HEK293T (cell line): ENCODE measurements around the gene MAFB.

Experiments
- CTCF ChIA-PET: fragments of 350-600 bp; formaldehyde crosslinking; extraction: SDS; loops from one replicate; lab custom pipeline; 2021; ENCODE audit warnings: antibody characterized with exemption, inconsistent platforms; lab: Yijun Ruan, JAX
- POLR2A ChIA-PET: fragments of 350-600 bp; formaldehyde crosslinking; extraction: SDS; loops from one replicate; lab custom pipeline; 2020; ENCODE audit warnings: antibody characterized with exemption, inconsistent platforms; lab: Yijun Ruan, JAX
- DNase-seq: peaks from one replicate; pipeline ENCODE4 v3.0.0; 2012; ENCODE audit warnings: mixed read lengths; ENCODE audit errors: extremely low spot score
- ARNT ChIP-seq: fragments of 450-650 bp; IDR thresholded peaks from 2 replicates; pipeline ENCODE4 v1.6.1; 2017; ENCODE audit warnings: mild to moderate bottlenecking
- BHLHE40 ChIP-seq: fragments of 450-650 bp; IDR thresholded peaks from 2 replicates; pipeline ENCODE4 v1.6.1; 2016; ENCODE audit warnings: mild to moderate bottlenecking, moderate library complexity, borderline replicate concordance
- CTBP1 ChIP-seq: fragments of 450-650 bp; IDR thresholded peaks from 2 replicates; pipeline ENCODE4 v1.6.1; 2016; ENCODE audit warnings: borderline replicate concordance
- ELF4 ChIP-seq: fragments of 450-650 bp; IDR thresholded peaks from 2 replicates; pipeline ENCODE4 v1.6.1; 2017; ENCODE audit warnings: antibody characterized with exemption
- FOXA1 ChIP-seq: fragments of 450-650 bp; IDR thresholded peaks from 2 replicates; pipeline ENCODE4 v1.6.1; 2016; ENCODE audit warnings: mild to moderate bottlenecking
- FOXK2 ChIP-seq: fragments of 450-650 bp; IDR thresholded peaks from 2 replicates; pipeline ENCODE4 v1.6.1; 2016; ENCODE audit warnings: mild to moderate bottlenecking
- FOXM1 ChIP-seq: fragments of 450-650 bp; IDR thresholded peaks from 2 replicates; pipeline ENCODE4 v1.6.1; 2017; ENCODE audit warnings: mild to moderate bottlenecking, borderline replicate concordance
- HDGF ChIP-seq: fragments of 450-650 bp; IDR thresholded peaks from 2 replicates; pipeline ENCODE4 v1.6.1; 2017; ENCODE audit warnings: antibody characterized with exemption, borderline replicate concordance
- L3MBTL2 ChIP-seq: fragments of 450-650 bp; conservative IDR thresholded peaks from 2 replicates; pipeline ENCODE4 v1.6.1; 2016; ENCODE audit warnings: mild to moderate bottlenecking
- LEF1 ChIP-seq: fragments of 450-650 bp; IDR thresholded peaks from 2 replicates; pipeline ENCODE4 v1.6.1; 2017; ENCODE audit warnings: mild to moderate bottlenecking, borderline replicate concordance
- NFRKB ChIP-seq: fragments of 450-650 bp; IDR thresholded peaks from 2 replicates; pipeline ENCODE4 v1.6.1; 2016; ENCODE audit warnings: mild to moderate bottlenecking, moderate library complexity
- SP1 ChIP-seq: fragments of 450-650 bp; IDR thresholded peaks from 2 replicates; pipeline ENCODE4 v1.6.1; 2017
- SUZ12 ChIP-seq: fragments of 450-650 bp; IDR thresholded peaks from 2 replicates; pipeline ENCODE4 v1.6.1; 2016; ENCODE audit warnings: mild to moderate bottlenecking
- TARDBP ChIP-seq: fragments of 450-650 bp; IDR thresholded peaks from 2 replicates; pipeline ENCODE4 v1.6.1; 2016
- ZNF384 ChIP-seq: fragments of 450-650 bp; IDR thresholded peaks from 2 replicates; pipeline ENCODE4 v1.6.1; 2016
- TF ChIP-seq, protein P1 (sequence below): fragments of 450-650 bp; IDR thresholded peaks from 2 replicates; pipeline ENCODE4 v1.6.1; 2016

MAFB gene

DNA sequence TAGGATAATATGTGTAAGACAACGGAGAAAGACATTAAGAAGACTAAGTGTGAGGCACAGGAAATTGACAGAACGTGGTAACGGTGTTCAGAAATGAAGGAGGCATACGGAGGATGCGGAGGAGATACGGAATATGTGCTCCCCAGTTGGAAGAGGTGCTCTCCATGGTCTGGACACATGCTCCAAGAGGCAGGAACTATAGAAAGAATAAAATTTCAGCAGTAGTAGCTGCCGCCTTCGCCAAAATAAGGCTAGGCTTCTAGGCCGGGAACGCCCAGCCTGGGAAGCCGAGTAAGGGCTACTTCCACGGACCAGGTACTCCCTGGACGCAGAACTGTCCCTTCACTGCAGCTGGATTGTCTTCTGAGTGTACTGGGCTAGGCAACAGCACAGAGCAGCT, 7.4 kb downstream of the MAFB start:
- ChIA-PET POLR2A (no interaction called here), CTCF (no interaction called here)
- no peak for DNase-seq
- TF ChIP-seq SP1 (no peak), HDGF (no peak), NFRKB (no peak), TARDBP (no peak), FOXM1 (no peak), ARNT (no peak), CTBP1 (no peak), SUZ12 (no peak)

DNA sequence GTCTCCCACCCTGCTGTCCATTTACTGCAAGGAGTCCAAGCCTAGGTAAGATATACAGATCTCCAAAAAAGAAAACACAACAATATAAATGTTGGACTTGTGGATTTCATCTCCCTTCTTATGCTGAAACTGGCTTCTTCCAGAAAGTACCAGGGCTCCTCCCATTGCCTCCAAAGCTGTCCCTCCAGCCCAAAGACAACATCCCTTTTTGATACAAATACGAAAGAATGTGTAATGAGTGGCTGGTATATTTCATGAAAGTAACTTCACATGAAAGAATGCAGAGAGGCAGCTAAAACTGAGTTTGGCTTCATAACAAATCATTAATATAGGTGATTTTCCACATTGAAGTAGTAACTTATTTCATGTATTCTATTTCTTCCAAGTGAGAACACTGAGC, 7.9 kb downstream of the MAFB start:
- POLR2A ChIA-PET: no interaction called here
- TF ChIP-seq FOXK2 (no peak), CTBP1 (no peak), BHLHE40 (no peak), NFRKB (no peak), FOXA1 (no peak), ZNF384 (no peak), SUZ12 (no peak), ELF4 (no peak), L3MBTL2 (no peak), TARDBP (no peak), SP1 (no peak), HDGF (no peak)
- TF ChIP-seq, protein P1, sequence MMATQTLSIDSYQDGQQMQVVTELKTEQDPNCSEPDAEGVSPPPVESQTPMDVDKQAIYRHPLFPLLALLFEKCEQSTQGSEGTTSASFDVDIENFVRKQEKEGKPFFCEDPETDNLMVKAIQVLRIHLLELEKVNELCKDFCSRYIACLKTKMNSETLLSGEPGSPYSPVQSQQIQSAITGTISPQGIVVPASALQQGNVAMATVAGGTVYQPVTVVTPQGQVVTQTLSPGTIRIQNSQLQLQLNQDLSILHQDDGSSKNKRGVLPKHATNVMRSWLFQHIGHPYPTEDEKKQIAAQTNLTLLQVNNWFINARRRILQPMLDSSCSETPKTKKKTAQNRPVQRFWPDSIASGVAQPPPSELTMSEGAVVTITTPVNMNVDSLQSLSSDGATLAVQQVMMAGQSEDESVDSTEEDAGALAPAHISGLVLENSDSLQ: no peak
- CTCF ChIA-PET: no interaction called here
- DNase-seq: no peak

DNA sequence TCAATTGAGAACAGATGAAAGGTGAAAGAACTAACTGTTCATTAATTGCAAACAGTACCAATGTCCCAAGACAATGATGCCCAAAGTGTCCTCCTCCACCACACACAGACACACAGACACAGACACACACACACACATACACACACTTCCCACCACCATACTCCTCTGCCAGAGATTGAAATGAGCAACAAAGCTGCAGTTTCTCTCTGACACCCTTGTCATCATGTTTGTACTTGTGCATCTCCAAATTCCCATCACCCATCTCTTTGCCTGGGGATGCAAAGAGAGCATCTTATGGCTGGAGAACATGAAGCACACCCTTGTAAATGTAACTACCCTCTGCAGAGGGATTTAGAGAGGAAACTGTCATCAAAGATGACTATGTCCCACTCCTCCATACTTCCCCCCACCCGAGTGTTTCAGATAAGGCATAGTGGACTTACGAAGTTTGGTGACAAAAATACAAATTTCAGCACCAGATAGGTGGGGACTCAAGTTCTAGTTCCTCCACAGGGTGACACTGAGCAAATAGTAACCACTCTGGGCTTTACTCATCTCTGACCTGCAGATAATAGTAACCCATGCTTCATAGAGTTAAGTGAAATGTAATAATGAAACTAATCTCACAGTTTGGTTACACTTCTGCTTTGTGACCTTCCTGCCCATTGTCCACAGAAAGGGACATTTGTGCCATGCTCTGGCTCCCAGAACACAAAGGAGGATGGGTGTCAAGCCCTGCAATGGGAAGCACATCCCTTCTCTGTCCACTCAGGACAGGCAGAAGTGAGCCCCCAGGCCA, 8.7 kb downstream of the MAFB start:
- no peak for DNase-seq
- TF ChIP-seq SP1: no peak
- no peak for TF ChIP-seq ARNT
- no peak for TF ChIP-seq ELF4
- no peak for TF ChIP-seq L3MBTL2
- no peak for TF ChIP-seq SUZ12
- TF ChIP-seq FOXM1: no peak
- ChIA-PET POLR2A (no interaction called here), CTCF (no interaction called here)

DNA sequence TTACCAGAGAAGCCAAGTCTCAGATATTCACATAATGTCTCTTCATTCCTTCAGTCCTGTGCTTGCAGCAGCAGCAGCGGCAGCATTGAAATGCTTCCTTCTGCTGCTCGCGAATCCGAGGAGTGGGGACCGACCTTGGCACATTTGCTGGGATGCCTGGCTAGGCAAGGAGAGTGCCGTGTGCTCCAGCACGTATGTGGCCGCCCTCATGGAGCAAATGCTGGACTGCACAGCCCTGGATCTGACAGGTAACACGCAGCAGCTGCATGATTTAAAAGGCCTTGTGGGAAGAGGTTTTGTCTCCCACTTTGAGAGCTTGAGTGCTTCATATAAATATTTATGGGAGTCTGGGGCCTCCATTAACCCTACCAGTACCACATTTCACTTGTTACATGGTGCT, 9.9 kb downstream of the MAFB start:
- TF ChIP-seq SP1: no peak
- TF ChIP-seq FOXK2: no peak
- TF ChIP-seq ARNT: no peak
- no peak for TF ChIP-seq NFRKB
- no peak for TF ChIP-seq HDGF
- TF ChIP-seq, protein P1: no peak
- no peak for TF ChIP-seq BHLHE40
- TF ChIP-seq L3MBTL2: no peak
- TF ChIP-seq ELF4: no peak
- TF ChIP-seq ZNF384: no peak
- no peak for TF ChIP-seq FOXM1
- no peak for TF ChIP-seq LEF1
- no peak for TF ChIP-seq CTBP1
- no peak for TF ChIP-seq FOXA1
- no peak for TF ChIP-seq SUZ12
- no peak for TF ChIP-seq TARDBP
- ChIA-PET CTCF (no interaction called here), POLR2A (no interaction called here)
- no peak for DNase-seq

DNA sequence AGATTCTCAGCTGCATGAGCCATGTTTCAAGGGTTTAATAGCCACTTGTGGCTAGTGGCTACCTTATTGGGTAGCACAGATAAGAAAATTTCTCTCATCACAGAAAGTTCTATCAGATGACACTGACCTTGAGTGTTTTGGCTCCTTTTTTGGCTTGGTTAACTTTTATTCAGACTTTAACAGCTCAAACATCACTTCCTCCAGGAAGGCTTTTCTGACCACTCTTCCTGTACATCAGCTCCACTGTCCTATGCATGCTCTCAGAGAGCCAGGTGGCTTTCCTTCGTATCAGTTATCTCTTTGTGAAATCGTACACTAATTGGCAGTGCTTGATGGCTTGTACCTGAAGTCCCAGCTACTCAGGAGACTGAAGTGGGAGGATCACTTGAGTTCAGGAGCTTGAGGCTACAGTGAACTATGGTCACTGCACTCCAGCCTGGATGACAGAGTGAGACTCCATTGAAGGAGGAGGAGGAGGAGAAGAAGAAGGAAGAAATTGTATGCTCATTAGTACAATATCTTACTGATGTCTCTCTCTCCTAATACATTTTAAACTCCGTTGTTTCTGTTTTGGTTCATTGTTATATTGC, 10.7 kb downstream of the MAFB start:
- POLR2A ChIA-PET: interaction anchor here (1.4 kb wide), 1 partner anchor 11 kb away, joined by 5 read pairs; the partner anchor contains the start of gene MAFB

More for the DNA sequence above, 10.7 kb downstream of the MAFB start:
- DNase-seq: no peak
- TF ChIP-seq FOXM1 (no peak), SP1 (no peak), BHLHE40 (no peak), HDGF (no peak), CTBP1 (no peak), FOXA1 (no peak), SUZ12 (no peak), ZNF384 (no peak), LEF1 (no peak), ARNT (no peak), FOXK2 (no peak), ELF4 (no peak), L3MBTL2 (no peak), NFRKB (no peak), TARDBP (no peak)
- TF ChIP-seq, protein P1: no peak
- CTCF ChIA-PET: no interaction called here
